WTC11 (cell line): ENCODE measurements around the gene ZIC2. TPM values are rescaled to one million over a fixed set of nuclear protein-coding genes. Genes with fewer than 3 reads are reported as not detected.

Experiments
- ATAC-seq: fragments of 200-7000 bp; cut with Tn5 transposase; 2 replicates; pipeline ENCODE4 v1.10.0; 2021; ENCODE audit warnings: mild to moderate bottlenecking, moderate library complexity
- CTCF ChIA-PET: fragments of 300-600 bp; sonication (Branson Sonifier 250); formaldehyde crosslinking; loops from one replicate; lab custom pipeline; 2021; ENCODE audit warnings: antibody characterized with exemption; lab: Charles Lee
- POLR2A ChIA-PET: fragments of 350-600 bp; sonication (Branson Sonifier 250); formaldehyde crosslinking; loops from one replicate; lab custom pipeline; 2021; ENCODE audit warnings: antibody characterized with exemption; lab: Charles Lee
- DNase-seq: peaks from one replicate; pipeline ENCODE4 v3.0.0; 2021; ENCODE audit warnings: low spot score
- H3K27ac Mint-ChIP-seq: 2 replicates; pipeline ENCODE4 v1.8.0; 2021; ENCODE audit warnings: mixed read lengths
- H3K27me3 Mint-ChIP-seq: 2 replicates; pipeline ENCODE4 v1.8.0; 2021; ENCODE audit warnings: low read depth, mild to moderate bottlenecking, moderate library complexity, mixed read lengths
- H3K36me3 Mint-ChIP-seq: 2 replicates; pipeline ENCODE4 v1.8.0; 2021; ENCODE audit warnings: mixed read lengths
- H3K4me1 Mint-ChIP-seq: 2 replicates; pipeline ENCODE4 v1.8.0; 2022; ENCODE audit warnings: mixed read lengths
- H3K4me3 Mint-ChIP-seq: 2 replicates; pipeline ENCODE4 v1.8.0; 2021; ENCODE audit warnings: mild to moderate bottlenecking, moderate library complexity, mixed read lengths
- H3K9me3 Mint-ChIP-seq: 2 replicates; pipeline ENCODE4 v1.8.0; 2021; ENCODE audit warnings: mixed read lengths
- ARID4B ChIP-seq: sonication (generic); formaldehyde crosslinking; IDR thresholded peaks from 2 replicates; pipeline ENCODE4 v1.8.0; 2023; ENCODE audit warnings: missing genetic modification reagents, mild to moderate bottlenecking, borderline replicate concordance
- ATF2 ChIP-seq: sonication (generic); formaldehyde crosslinking; IDR thresholded peaks from 2 replicates; pipeline ENCODE4 v1.8.1; 2022; ENCODE audit warnings: low read depth, missing genetic modification reagents, borderline replicate concordance
- ATF3 ChIP-seq: sonication (generic); formaldehyde crosslinking; conservative IDR thresholded peaks from 2 replicates; pipeline ENCODE4 v1.8.1; 2022; ENCODE audit warnings: mild to moderate bottlenecking, missing genetic modification reagents
- CREB1 ChIP-seq: sonication (generic); formaldehyde crosslinking; IDR thresholded peaks from 2 replicates; pipeline ENCODE4 v1.8.0; 2023; ENCODE audit warnings: mild to moderate bottlenecking, missing genetic modification reagents
- CREM ChIP-seq: sonication (generic); formaldehyde crosslinking; IDR thresholded peaks from 2 replicates; pipeline ENCODE4 v1.8.1; 2022; ENCODE audit warnings: mild to moderate bottlenecking, missing genetic modification reagents, moderate library complexity
- E2F4 ChIP-seq: sonication (generic); formaldehyde crosslinking; IDR thresholded peaks from 2 replicates; pipeline ENCODE4 v1.8.1; 2022; ENCODE audit warnings: low read depth, mild to moderate bottlenecking, moderate library complexity, missing genetic modification reagents, borderline replicate concordance
- E2F5 ChIP-seq: sonication (generic); formaldehyde crosslinking; IDR thresholded peaks from 2 replicates; pipeline ENCODE4 v1.8.1; 2022; ENCODE audit warnings: mild to moderate bottlenecking, moderate library complexity, missing genetic modification reagents
- FOXP4 ChIP-seq: sonication (generic); formaldehyde crosslinking; IDR thresholded peaks from 2 replicates; pipeline ENCODE4 v1.8.0; 2022; ENCODE audit warnings: mild to moderate bottlenecking, missing genetic modification reagents
- GABPB1 ChIP-seq: sonication (generic); formaldehyde crosslinking; IDR thresholded peaks from 2 replicates; pipeline ENCODE4 v1.8.1; 2023; ENCODE audit warnings: mild to moderate bottlenecking, missing genetic modification reagents
- GRHL2 ChIP-seq: fragments of 250-450 bp; sonication (Bioruptor Pico); IDR thresholded peaks from 2 replicates; pipeline ENCODE4 v1.8.0; 2022; ENCODE audit warnings: mild to moderate bottlenecking, moderate library complexity; ENCODE audit not compliant: insufficient replicate concordance, severe bottlenecking
- GTF2I ChIP-seq: fragments of 250-450 bp; sonication (Bioruptor Pico); conservative IDR thresholded peaks from 2 replicates; pipeline ENCODE4 v1.4.0; 2021; ENCODE audit warnings: mild to moderate bottlenecking
- IRF2 ChIP-seq: sonication (generic); formaldehyde crosslinking; IDR thresholded peaks from 2 replicates; pipeline ENCODE4 v1.8.0; 2022; ENCODE audit warnings: low read depth, missing genetic modification reagents, borderline replicate concordance
- MAX ChIP-seq: sonication (generic); formaldehyde crosslinking; IDR thresholded peaks from 2 replicates; pipeline ENCODE4 v1.8.0; 2022; ENCODE audit warnings: mild to moderate bottlenecking, missing genetic modification reagents
- NFYB ChIP-seq: sonication (generic); formaldehyde crosslinking; conservative IDR thresholded peaks from 2 replicates; pipeline ENCODE4 v1.8.0; 2022; ENCODE audit warnings: low read depth, missing genetic modification reagents
- NR1H2 ChIP-seq: sonication (generic); formaldehyde crosslinking; IDR thresholded peaks from 2 replicates; pipeline ENCODE4 v1.9.0; 2021; ENCODE audit warnings: mild to moderate bottlenecking, moderate library complexity, missing genetic modification reagents
- NR3C1 ChIP-seq: sonication (generic); formaldehyde crosslinking; conservative IDR thresholded peaks from 2 replicates; pipeline ENCODE4 v1.8.1; 2023; ENCODE audit warnings: low read depth, mild to moderate bottlenecking, missing genetic modification reagents
- PREB ChIP-seq: sonication (generic); formaldehyde crosslinking; IDR thresholded peaks from 2 replicates; pipeline ENCODE4 v1.8.1; 2022; ENCODE audit warnings: mild to moderate bottlenecking, missing genetic modification reagents, moderate library complexity, borderline replicate concordance
- SMAD3 ChIP-seq: sonication (generic); formaldehyde crosslinking; IDR thresholded peaks from 2 replicates; pipeline ENCODE4 v1.8.0; 2022; ENCODE audit warnings: missing genetic modification reagents, mild to moderate bottlenecking, borderline replicate concordance
- TP53 ChIP-seq: sonication (generic); formaldehyde crosslinking; IDR thresholded peaks from 2 replicates; pipeline ENCODE4 v1.8.1; 2023; ENCODE audit warnings: mild to moderate bottlenecking, missing genetic modification reagents
- USF1 ChIP-seq: sonication (generic); formaldehyde crosslinking; IDR thresholded peaks from 2 replicates; pipeline ENCODE4 v1.8.0; 2022; ENCODE audit warnings: mild to moderate bottlenecking, missing genetic modification reagents
- ZBTB21 ChIP-seq: sonication (generic); formaldehyde crosslinking; IDR thresholded peaks from 2 replicates; pipeline ENCODE4 v1.8.1; 2023; ENCODE audit warnings: mild to moderate bottlenecking, missing genetic modification reagents, borderline replicate concordance
- ZNF232 ChIP-seq: sonication (generic); formaldehyde crosslinking; IDR thresholded peaks from 2 replicates; pipeline ENCODE4 v1.8.0; 2022; ENCODE audit warnings: mild to moderate bottlenecking, missing genetic modification reagents
- ZNF423 ChIP-seq: fragments of 250-450 bp; sonication (Bioruptor Pico); IDR thresholded peaks from 2 replicates; pipeline ENCODE4 v2.1.2; 2022; ENCODE audit warnings: mild to moderate bottlenecking, moderate library complexity
- total RNA-seq: library from RNA; stranded (reverse); gene quantifications from 3 replicates; pipeline ENCODE4 v1.2.3, GENCODE V29; 2021

The ZIC2 gene
- total RNA-seq, 1 experiment from 2014 or later, result 344 TPM

GRCh38 chr13:99993660-99994637 lies 12.4 kb downstream of the ZIC2 start:
- Mint-ChIP-seq H3K9me3 (no peaks in the 10 kb centered on the region), H3K36me3 (no peaks in the 10 kb centered on the region), H3K4me1 (peaks cover 80% of the 10 kb centered on the region), H3K27me3 (peaks cover 80% of the 10 kb centered on the region), H3K27ac (no peak overlapping the region), H3K4me3 (peak overlapping the region; percentile 29)
- ChIA-PET POLR2A (interaction anchor here (0.5 to 1.0 kb wide), 3 partner anchors 13 to 275 kb away, joined by 3 to 4 read pairs (median 3); partner anchors contain the start of gene ZIC2), CTCF (no interaction called here)
- ATAC-seq (no peak), DNase-seq (no peak)
- TF ChIP-seq GABPB1 (CRISPR knock-in tag) (no peak), SMAD3 (CRISPR knock-in tag) (no peak), NR1H2 (CRISPR knock-in tag) (no peak), USF1 (CRISPR knock-in tag) (no peak), FOXP4 (CRISPR knock-in tag) (no peak), GTF2I (no peak), ATF2 (CRISPR knock-in tag) (no peak), E2F5 (CRISPR knock-in tag) (no peak), NFYB (CRISPR knock-in tag) (no peak), ZNF423 (CRISPR knock-in tag) (no peak), TP53 (no peak), PREB (no peak), ZNF232 (no peak), ZBTB21 (no peak), GRHL2 (CRISPR knock-in tag) (no peak), CREB1 (CRISPR knock-in tag) (no peak), NR3C1 (no peak), ATF3 (CRISPR knock-in tag) (no peak), CREM (no peak)

- CTCF ChIA-PET, result no interaction called here
- Mint-ChIP-seq H3K36me3 (no peaks in the 10 kb centered on the region), H3K27me3 (peaks cover 73% of the 10 kb centered on the region), H3K4me1 (peaks cover 74% of the 10 kb centered on the region), H3K27ac (no peak overlapping the region), H3K4me3 (no peak overlapping the region; the same call in 1 of the 2 replicates), H3K9me3 (no peaks in the 10 kb centered on the region)
- DNase-seq, result no peak
- POLR2A ChIA-PET, result no interaction called here
- no peak for ATAC-seq
- TF ChIP-seq E2F4 (no peak), ARID4B (CRISPR knock-in tag) (no peak), IRF2 (CRISPR knock-in tag) (no peak), MAX (CRISPR knock-in tag) (no peak)
Observed at GRCh38 chr13:99994638-99995020, 13.0 kb downstream of the ZIC2 start.
